GM19397 (cell line): ENCODE measurements around the gene STAT2.
"Not testable (repeated sequence)": the region's sequence is repeated elsewhere in the genome, so short reads cannot be mapped to it uniquely, and the experiment has no call there.

Experiments used
- ATAC-seq: cut with Tn5 transposase; IDR thresholded peaks from one replicate; pipeline ENCODE4 v1.9.1; 2021; ENCODE audit warnings: mild to moderate bottlenecking, moderate library complexity; ENCODE audit not compliant: unreplicated experiment

The STAT2 gene

GRCh38 chr12:56359851-56360767 is at the start of gene STAT2:
TSS of gene STAT2 (minus strand) at chr12:56360107. CDS start at chr12:56356571, 3,536 bp downstream.
- peak; percentile 96 for ATAC-seq

DNA sequence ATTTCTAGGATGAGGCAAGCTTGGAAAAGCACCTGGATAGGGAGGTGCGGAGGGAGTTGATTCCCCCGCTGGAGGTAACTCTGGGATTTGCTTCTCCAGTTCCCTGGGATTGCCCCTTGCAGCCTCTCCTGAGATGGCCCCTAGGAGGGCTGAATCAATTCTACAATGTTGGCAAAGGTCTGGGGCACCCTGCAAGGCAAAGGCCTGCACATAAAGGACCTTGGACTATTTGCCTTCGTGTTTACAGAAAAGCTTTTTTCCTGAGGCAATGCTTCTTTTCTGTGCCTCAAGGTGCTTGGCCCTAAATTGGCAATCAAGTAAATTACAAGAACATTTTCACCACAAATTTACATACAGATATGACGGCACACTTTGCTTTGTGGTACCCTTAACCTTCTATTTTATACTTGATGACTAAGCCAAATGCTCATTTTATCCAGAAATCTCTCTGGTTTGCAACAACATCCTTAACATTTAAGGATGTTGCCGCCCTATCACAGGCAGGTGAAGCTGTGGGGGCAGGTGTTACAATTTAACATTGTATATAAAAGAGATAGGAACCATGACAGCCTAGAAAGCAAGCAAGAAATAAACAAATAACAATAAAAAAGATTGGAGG is 49.0 kb upstream of the STAT2 start:
- ATAC-seq, result no peak

GRCh38 chr12:56404227-56404626 is 44.3 kb upstream of the STAT2 start:
- not testable (repeated sequence) for ATAC-seq

GRCh38 chr12:56401612-56402011 is 41.7 kb upstream of the STAT2 start:
- not testable (repeated sequence) for ATAC-seq

DNA sequence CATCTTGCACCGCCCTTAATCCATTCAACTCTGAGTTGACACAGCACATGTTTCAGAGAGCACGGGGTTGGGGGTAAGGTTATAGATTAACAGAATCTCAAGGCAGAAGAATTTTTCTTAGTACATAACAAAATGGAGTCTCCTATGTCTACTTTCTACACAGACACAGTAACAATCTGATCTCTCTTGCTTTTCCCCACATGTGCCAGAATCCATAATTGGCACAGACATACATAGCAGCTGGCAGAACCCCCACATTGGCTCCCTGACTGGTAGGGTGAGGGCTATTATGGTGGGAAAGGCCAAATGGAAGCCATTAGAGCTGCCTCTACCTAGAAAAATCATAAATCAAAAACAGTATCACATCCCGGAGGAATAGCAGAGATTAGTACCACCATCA is 41.2 kb upstream of the STAT2 start:
- not testable (repeated sequence) for ATAC-seq

DNA sequence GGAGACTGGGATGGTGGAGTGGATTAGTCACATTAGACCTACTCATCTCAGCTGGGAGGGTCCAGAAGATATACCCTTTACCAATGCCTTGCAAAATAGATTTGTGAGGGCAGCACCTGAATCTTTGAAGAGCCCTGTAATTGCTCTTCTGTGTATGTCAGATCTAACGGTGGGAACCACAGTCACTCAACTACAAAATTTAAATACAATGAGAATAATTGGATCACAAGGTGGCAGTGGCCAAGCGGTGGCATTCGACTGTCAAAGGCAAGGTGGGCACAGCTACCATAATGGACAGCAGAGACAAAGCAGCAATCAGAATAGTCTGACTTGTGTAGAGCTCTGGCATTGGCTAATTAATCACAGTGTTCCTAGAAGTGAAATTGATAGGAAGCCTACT is 39.6 kb upstream of the STAT2 start:
- ATAC-seq, result not testable (repeated sequence)

- no peak for ATAC-seq
Measured at GRCh38 chr12:56398324-56398723, 38.4 kb upstream of the STAT2 start.

DNA sequence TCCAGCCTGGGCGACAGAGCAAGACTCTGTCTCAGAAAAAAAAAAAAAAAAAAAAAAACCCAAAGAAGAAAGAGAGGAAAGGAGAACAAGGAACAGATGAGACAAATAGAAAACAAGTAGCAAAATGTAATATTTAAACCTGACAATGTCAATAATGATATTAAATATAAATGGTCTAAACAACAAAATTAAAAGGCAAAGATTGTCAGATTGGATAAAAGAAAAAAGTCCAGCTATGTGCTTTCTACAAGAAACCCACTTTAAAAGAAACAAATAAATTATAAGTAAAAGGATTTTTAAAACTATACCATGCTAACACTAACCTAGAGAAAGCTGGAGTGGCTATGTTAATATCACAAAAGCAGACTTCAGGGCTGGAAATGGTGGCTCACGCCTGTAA is 32.4 kb upstream of the STAT2 start:
- no peak for ATAC-seq

GRCh38 chr12:56391721-56392120 is 31.8 kb upstream of the STAT2 start:
- ATAC-seq, result no peak

DNA sequence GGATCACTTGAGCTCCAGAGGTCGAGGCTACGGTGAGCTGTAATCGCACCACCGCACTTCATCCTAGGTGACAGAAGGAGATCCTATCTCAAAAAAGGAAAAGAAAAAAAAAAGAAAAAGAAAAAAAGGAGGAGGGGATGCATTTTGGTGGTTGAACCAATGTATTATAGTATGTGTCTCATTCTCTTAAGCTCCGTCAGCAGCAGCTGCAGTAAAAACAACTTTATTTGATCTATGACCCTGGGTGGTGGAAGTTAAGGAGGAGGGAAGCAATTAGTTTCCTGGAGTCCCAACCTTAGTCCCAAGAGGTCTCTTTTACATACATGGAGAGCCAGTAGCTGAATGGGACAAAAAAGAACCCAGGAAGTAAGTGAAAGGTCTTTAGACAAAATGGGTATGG is 29.5 kb upstream of the STAT2 start:
- no peak for ATAC-seq

DNA sequence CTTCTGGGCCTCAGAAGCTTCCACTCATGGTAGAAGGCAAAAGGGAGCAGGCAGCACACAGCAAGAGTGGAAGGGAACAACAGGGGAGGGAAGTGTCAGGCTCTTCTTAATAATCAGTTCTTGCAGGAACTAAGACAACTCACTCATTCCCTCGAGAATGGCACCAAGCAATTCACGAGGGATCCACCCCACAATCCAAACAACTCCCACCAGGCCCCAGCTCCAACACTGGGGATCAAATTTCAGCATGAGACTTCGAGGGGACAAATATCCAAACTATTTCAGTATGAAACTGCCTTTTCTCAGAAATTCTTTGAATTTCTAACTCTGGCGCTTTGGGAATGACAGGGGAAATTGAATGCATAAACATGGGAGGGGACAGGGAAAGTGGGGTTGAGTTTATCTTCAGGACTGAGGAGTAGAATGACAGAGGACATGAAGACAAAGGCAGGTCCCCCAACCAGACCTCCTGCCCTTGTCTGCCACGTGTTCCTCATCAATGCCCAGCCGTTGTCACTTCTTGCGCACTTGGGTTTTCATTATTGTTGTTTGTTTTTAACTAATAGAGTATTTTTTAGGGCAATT is 27.3 kb upstream of the STAT2 start:
- no peak for ATAC-seq

DNA sequence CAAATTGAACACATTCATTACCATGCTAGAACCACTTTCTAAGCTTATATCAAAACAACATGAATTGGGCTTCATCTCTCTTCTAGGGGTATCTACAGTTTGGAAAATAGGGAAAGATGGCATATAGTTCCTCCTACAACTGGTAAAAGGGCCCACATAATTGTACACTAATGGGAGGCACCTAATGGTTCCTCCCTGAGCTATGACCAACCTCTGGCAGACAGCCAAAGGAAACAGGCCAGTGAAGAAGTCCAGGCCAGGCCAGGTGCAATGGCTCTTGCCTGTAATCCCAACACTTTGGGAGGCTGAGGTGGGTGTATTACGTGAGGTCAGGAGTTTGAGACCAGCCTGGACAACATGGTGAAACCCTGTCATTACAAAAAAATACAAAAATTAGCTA is 26.0 kb upstream of the STAT2 start:
- ATAC-seq, result no peak

- ATAC-seq, result no peak
Measured at GRCh38 chr12:56382611-56383010, 22.7 kb upstream of the STAT2 start.

- no peak for ATAC-seq
Measured at GRCh38 chr12:56377989-56378316, 18.0 kb upstream of the STAT2 start.

DNA sequence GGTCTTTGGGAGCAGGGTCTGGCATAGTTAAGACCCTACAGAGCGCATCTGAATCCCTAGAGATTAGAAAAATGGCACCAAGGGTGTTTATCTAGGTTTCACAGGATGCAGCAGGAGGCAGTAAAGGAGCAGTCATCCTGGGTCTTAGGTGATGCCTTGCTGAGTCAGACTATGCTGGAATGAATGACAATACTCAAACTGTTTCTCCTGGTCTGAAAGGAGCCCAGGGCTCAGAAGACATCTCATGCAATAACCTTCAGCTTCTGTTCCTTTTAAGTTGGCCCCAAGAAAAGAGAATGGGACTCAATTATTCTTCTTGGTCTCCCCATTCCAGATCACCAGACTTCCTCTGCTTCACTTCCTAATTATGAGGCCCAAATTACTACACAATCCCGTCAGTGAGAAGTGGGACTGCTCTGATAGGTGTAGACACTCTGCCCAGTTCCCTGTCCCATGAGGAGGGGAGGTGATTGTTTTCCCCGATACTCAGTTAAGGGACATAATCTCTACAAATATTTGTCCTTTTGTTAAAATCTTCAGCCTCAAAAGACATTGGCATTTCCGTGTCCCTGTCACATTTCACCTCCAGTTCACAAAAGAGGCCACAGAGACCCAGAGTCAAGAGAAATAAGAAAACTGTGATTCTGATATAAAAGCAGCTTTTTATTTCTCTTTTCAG is 17.5 kb upstream of the STAT2 start:
- ATAC-seq, result no peak

- ATAC-seq, result peak; percentile 59
Measured at GRCh38 chr12:56375598-56376434, 15.9 kb upstream of the STAT2 start.

GRCh38 chr12:56374726-56375597 is 15.1 kb upstream of the STAT2 start:
- peak; percentile 46 for ATAC-seq

DNA sequence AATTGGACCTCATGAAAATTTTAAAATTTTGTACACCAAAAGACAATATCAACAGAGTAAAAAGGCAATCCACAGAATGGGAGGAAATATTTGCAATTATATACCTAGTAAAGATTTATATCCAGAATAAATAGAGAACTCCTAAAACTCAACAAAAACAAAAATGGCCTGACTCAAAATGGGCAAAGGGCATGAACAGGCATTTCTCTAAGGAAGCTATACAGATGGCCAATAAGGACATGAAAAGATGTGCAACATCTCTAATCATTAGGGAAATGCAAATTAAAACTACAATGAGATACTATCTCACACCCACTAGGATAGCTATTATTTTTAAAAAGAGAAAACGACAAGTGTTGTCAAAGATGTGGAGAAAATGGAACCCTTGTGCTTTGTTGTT is 13.6 kb upstream of the STAT2 start:
- ATAC-seq, result no peak

DNA sequence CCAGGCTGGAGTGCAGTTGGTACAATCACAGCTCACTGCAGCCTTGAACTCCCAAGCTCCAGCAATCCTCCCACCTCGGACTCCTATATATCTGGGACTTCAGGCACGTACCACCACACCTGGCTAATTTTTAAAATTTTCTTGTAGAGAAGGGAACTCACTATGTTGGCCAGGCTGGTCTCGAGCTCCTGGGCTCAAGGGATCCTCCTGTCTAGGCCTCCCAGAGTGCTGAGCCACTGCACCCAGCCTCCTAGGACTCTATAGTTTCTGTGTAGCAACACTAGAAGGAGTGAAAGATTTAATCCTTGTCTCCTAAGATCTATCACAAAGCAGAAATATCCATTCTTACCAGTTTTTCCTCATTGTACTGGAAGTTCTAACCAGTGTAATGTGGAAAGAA is 7.0 kb upstream of the STAT2 start:
- ATAC-seq, result no peak
